ENCODE data around the gene EXT2.

EXT2 gene

GRCh38 chr11:44256673-44257291, 161.3 kb downstream of the EXT2 start:
- Histone ChIP-seq H3K36me3 (ENCODE audit: control insufficient read depth in 2 of 2, insufficient read depth in 2 of 2, low read length in 2 of 2) (no peaks in the 10 kb centered on the region), H3K27me3 (ENCODE audit: control insufficient read depth in 1 of 2, insufficient read depth in 2 of 2, low read length in 2 of 2) (no peaks in the 10 kb centered on the region), H3K4me3 (ENCODE audit: low read length in 2 of 2) (no peak overlapping the region), H3K4me1 (ENCODE audit: control insufficient read depth, insufficient read depth, low read length) (peaks cover 2% of the 10 kb centered on the region), H3K27ac (ENCODE audit: low read length) (no peak overlapping the region), H3K9ac (ENCODE audit: low read length in 2 of 2) (no peak overlapping the region), H3K9me3 (ENCODE audit: control insufficient read depth in 2 of 2, low read length in 2 of 2) (no peaks in the 10 kb centered on the region)

- peaks cover 2% of the 10 kb centered on the region for H3K4me1 ChIP-seq (ENCODE audit: control insufficient read depth, insufficient read depth, low read length)
- no peaks in the 10 kb centered on the region for H3K27me3 ChIP-seq (ENCODE audit: control insufficient read depth in 1 of 2, insufficient read depth in 2 of 2, low read length in 2 of 2)
- H3K27ac ChIP-seq (ENCODE audit: low read length): no peak overlapping the region
- no peaks in the 10 kb centered on the region for H3K36me3 ChIP-seq (ENCODE audit: control insufficient read depth in 2 of 2, insufficient read depth in 2 of 2, low read length in 2 of 2)
- H3K9ac ChIP-seq (ENCODE audit: low read length in 2 of 2): no peak overlapping the region
- H3K9me3 ChIP-seq (ENCODE audit: control insufficient read depth in 2 of 2, low read length in 2 of 2): no peaks in the 10 kb centered on the region
- H3K4me3 ChIP-seq (ENCODE audit: low read length in 2 of 2): no peak overlapping the region
These were observed 162.1 kb downstream of the EXT2 start for GRCh38 chr11:44257338-44258189.

GRCh38 chr11:44258190-44258489, 162.7 kb downstream of the EXT2 start:
- Histone ChIP-seq H3K4me1 (ENCODE audit: control insufficient read depth, insufficient read depth, low read length) (peaks cover 2% of the 10 kb centered on the region), H3K36me3 (ENCODE audit: control insufficient read depth in 2 of 2, insufficient read depth in 2 of 2, low read length in 2 of 2) (no peaks in the 10 kb centered on the region), H3K9ac (ENCODE audit: low read length in 2 of 2) (no peak overlapping the region), H3K4me3 (ENCODE audit: low read length in 2 of 2) (no peak overlapping the region), H3K27ac (ENCODE audit: low read length) (no peak overlapping the region), H3K27me3 (ENCODE audit: control insufficient read depth in 1 of 2, insufficient read depth in 2 of 2, low read length in 2 of 2) (no peaks in the 10 kb centered on the region), H3K9me3 (ENCODE audit: control insufficient read depth in 2 of 2, low read length in 2 of 2) (no peaks in the 10 kb centered on the region)

GRCh38 chr11:44258839-44259420, 163.5 kb downstream of the EXT2 start:
- Histone ChIP-seq H3K4me1 (ENCODE audit: control insufficient read depth, insufficient read depth, low read length) (peaks cover 2% of the 10 kb centered on the region), H3K9ac (ENCODE audit: low read length in 2 of 2) (no peak overlapping the region), H3K27ac (ENCODE audit: low read length) (no peak overlapping the region), H3K27me3 (ENCODE audit: control insufficient read depth in 1 of 2, insufficient read depth in 2 of 2, low read length in 2 of 2) (no peaks in the 10 kb centered on the region), H3K36me3 (ENCODE audit: control insufficient read depth in 2 of 2, insufficient read depth in 2 of 2, low read length in 2 of 2) (no peaks in the 10 kb centered on the region), H3K9me3 (ENCODE audit: control insufficient read depth in 2 of 2, low read length in 2 of 2) (no peaks in the 10 kb centered on the region), H3K4me3 (ENCODE audit: low read length in 2 of 2) (no peak overlapping the region)

GRCh38 chr11:44260081-44260480, 164.6 kb downstream of the EXT2 start:
- Histone ChIP-seq H3K27ac (ENCODE audit: low read length) (no peak overlapping the region), H3K36me3 (ENCODE audit: control insufficient read depth in 2 of 2, insufficient read depth in 2 of 2, low read length in 2 of 2) (no peaks in the 10 kb centered on the region), H3K9me3 (ENCODE audit: control insufficient read depth in 2 of 2, low read length in 2 of 2) (no peaks in the 10 kb centered on the region), H3K9ac (ENCODE audit: low read length in 2 of 2) (no peak overlapping the region), H3K27me3 (ENCODE audit: control insufficient read depth in 1 of 2, insufficient read depth in 2 of 2, low read length in 2 of 2) (no peaks in the 10 kb centered on the region), H3K4me1 (ENCODE audit: control insufficient read depth, insufficient read depth, low read length) (peaks cover 2% of the 10 kb centered on the region), H3K4me3 (ENCODE audit: low read length in 2 of 2) (no peak overlapping the region)

GRCh38 chr11:44261800-44262591, 166.5 kb downstream of the EXT2 start:
- H3K36me3 ChIP-seq (ENCODE audit: control insufficient read depth in 2 of 2, insufficient read depth in 2 of 2, low read length in 2 of 2): no peaks in the 10 kb centered on the region
- H3K4me1 ChIP-seq (ENCODE audit: control insufficient read depth, insufficient read depth, low read length): peaks cover 2% of the 10 kb centered on the region
- H3K9ac ChIP-seq (ENCODE audit: low read length in 2 of 2): no peak overlapping the region
- H3K4me3 ChIP-seq (ENCODE audit: low read length in 2 of 2): no peak overlapping the region
- no peaks in the 10 kb centered on the region for H3K9me3 ChIP-seq (ENCODE audit: control insufficient read depth in 2 of 2, low read length in 2 of 2)
- H3K27ac ChIP-seq (ENCODE audit: low read length): no peak overlapping the region
- no peaks in the 10 kb centered on the region for H3K27me3 ChIP-seq (ENCODE audit: control insufficient read depth in 1 of 2, insufficient read depth in 2 of 2, low read length in 2 of 2)

GRCh38 chr11:44263738-44264437, 168.4 kb downstream of the EXT2 start:
- H3K9ac ChIP-seq (ENCODE audit: low read length in 2 of 2): no peak overlapping the region
- H3K9me3 ChIP-seq (ENCODE audit: control insufficient read depth in 2 of 2, low read length in 2 of 2): no peaks in the 10 kb centered on the region
- H3K27me3 ChIP-seq (ENCODE audit: control insufficient read depth in 1 of 2, insufficient read depth in 2 of 2, low read length in 2 of 2): no peaks in the 10 kb centered on the region
- no peak overlapping the region for H3K27ac ChIP-seq (ENCODE audit: low read length)
- H3K36me3 ChIP-seq (ENCODE audit: control insufficient read depth in 2 of 2, insufficient read depth in 2 of 2, low read length in 2 of 2): no peaks in the 10 kb centered on the region
- no peak overlapping the region for H3K4me3 ChIP-seq (ENCODE audit: low read length in 2 of 2)
- H3K4me1 ChIP-seq (ENCODE audit: control insufficient read depth, insufficient read depth, low read length): no peaks in the 10 kb centered on the region

- Histone ChIP-seq H3K4me3 (ENCODE audit: low read length in 2 of 2) (no peak overlapping the region), H3K27me3 (ENCODE audit: control insufficient read depth in 1 of 2, insufficient read depth in 2 of 2, low read length in 2 of 2) (no peaks in the 10 kb centered on the region), H3K36me3 (ENCODE audit: control insufficient read depth in 2 of 2, insufficient read depth in 2 of 2, low read length in 2 of 2) (no peaks in the 10 kb centered on the region), H3K9me3 (ENCODE audit: control insufficient read depth in 2 of 2, low read length in 2 of 2) (no peaks in the 10 kb centered on the region), H3K27ac (ENCODE audit: low read length) (no peak overlapping the region), H3K9ac (ENCODE audit: low read length in 2 of 2) (no peak overlapping the region), H3K4me1 (ENCODE audit: control insufficient read depth, insufficient read depth, low read length) (no peaks in the 10 kb centered on the region)
These were observed 168.9 kb downstream of the EXT2 start for GRCh38 chr11:44264438-44264749.

- Histone ChIP-seq H3K9ac (ENCODE audit: low read length in 2 of 2) (no peak overlapping the region), H3K4me3 (ENCODE audit: low read length in 2 of 2) (no peak overlapping the region), H3K4me1 (ENCODE audit: control insufficient read depth, insufficient read depth, low read length) (no peaks in the 10 kb centered on the region), H3K27me3 (ENCODE audit: control insufficient read depth in 1 of 2, insufficient read depth in 2 of 2, low read length in 2 of 2) (no peaks in the 10 kb centered on the region), H3K9me3 (ENCODE audit: control insufficient read depth in 2 of 2, low read length in 2 of 2) (no peaks in the 10 kb centered on the region), H3K36me3 (ENCODE audit: control insufficient read depth in 2 of 2, insufficient read depth in 2 of 2, low read length in 2 of 2) (no peaks in the 10 kb centered on the region), H3K27ac (ENCODE audit: low read length) (no peak overlapping the region)
These were observed 169.3 kb downstream of the EXT2 start for GRCh38 chr11:44264761-44265160.

- H3K9ac ChIP-seq (ENCODE audit: low read length in 2 of 2): no peak overlapping the region
- no peaks in the 10 kb centered on the region for H3K27me3 ChIP-seq (ENCODE audit: control insufficient read depth in 1 of 2, insufficient read depth in 2 of 2, low read length in 2 of 2)
- H3K9me3 ChIP-seq (ENCODE audit: control insufficient read depth in 2 of 2, low read length in 2 of 2): no peaks in the 10 kb centered on the region
- no peak overlapping the region for H3K4me3 ChIP-seq (ENCODE audit: low read length in 2 of 2)
- H3K4me1 ChIP-seq (ENCODE audit: control insufficient read depth, insufficient read depth, low read length): no peaks in the 10 kb centered on the region
- H3K27ac ChIP-seq (ENCODE audit: low read length): no peak overlapping the region
- no peaks in the 10 kb centered on the region for H3K36me3 ChIP-seq (ENCODE audit: control insufficient read depth in 2 of 2, insufficient read depth in 2 of 2, low read length in 2 of 2)
These were observed 170.7 kb downstream of the EXT2 start for GRCh38 chr11:44266056-44266780.

Data from stomach smooth muscle (tissue), 2 donors.